Measurements from ENCODE around the gene THBS3.
"Not testable (repeated sequence)": the region's sequence is repeated elsewhere in the genome, so short reads cannot be mapped to it uniquely, and the experiment has no call there.

Gene THBS3

DNA sequence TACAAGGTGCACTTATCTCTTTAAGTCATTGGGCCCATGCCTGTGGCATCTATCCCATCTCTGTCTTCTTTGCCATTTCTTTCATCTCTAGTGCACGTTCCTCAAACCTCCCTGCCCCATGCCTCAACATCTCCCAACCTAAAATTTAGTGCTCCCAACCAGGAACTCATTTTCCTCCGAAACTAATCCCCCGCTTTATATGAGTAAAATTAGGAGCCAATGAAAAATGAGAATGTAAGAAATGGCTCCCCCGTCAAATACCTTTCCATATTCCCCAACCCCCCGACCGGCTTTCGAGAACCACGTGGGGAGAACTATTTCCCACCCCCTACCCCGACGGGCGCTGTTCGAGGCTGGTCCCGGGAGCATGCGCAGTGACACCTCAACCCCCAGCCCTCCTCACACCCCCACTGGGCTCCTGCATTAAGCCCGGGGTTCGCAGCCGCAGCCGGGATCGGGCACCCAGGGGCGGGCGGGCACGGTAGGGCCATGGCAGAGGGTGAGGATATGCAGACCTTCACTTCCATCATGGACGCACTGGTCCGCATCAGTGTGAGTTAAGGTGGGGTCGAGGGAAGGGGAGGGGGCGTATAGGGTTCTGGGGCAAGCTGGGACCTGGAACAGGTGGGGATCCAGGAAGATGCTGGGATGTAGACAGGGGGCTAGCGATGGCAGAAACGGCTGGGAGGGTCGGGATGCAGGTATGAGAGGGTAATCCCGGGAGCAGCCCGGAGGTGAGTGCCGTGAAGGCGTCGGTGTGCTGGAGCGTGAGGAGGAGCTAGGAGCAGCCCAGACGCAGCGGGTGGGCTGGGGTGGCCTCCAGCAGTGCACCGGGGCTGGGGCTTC lies 34.0 kb downstream of the THBS3 start, which contains the start of gene TRIM46:
Gene TRIM46, plus strand, starts transcription at position 372 of the 846 bp plus-strand sequence. Its CDS starts 118 bp downstream, at position 490.
- DNase-seq (ENCODE audit: low spot score) = no peak

DNA sequence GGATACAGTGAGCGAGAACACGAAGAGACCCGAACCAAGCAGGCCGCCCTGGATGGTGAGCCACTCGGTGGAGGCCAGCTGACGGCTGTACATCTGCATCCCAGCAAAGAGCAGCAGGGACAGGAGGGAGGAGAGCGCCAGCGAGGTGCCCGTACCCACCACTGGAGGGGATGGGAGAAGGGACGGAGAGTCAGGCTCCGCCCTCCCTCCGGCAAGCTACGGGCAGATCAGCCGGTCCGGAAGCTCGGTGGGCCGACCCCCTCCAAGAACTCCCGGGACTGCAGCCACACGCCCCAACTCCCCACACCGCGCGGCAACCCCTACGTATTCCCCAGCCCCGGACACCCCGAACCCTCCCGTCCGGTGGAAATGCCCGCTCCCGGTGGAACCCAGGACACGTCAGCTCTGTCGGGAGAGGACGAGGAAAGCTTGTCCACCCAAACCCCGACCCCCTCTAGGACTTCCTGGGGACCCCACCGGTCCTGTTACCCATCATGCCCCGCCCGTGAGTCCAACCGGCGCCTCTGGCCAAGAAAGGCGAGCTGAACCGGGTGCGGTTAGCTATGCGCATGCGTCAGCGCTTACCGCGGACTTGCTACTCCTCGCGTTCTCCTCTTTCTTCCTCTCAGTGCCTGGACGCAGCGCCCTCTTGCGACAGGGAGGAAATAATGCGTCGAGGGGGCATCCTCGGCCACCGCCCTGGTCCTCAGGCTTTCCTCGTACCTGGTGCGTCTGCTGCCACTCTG lies 34.8 kb downstream of the THBS3 start, which contains the start of gene KRTCAP2:
Gene KRTCAP2, minus strand, starts transcription at position 573 of the 746 bp plus-strand sequence. Its CDS starts 80 bp downstream, at position 493.
- DNase-seq (ENCODE audit: low spot score) = peak; percentile 99

DNA sequence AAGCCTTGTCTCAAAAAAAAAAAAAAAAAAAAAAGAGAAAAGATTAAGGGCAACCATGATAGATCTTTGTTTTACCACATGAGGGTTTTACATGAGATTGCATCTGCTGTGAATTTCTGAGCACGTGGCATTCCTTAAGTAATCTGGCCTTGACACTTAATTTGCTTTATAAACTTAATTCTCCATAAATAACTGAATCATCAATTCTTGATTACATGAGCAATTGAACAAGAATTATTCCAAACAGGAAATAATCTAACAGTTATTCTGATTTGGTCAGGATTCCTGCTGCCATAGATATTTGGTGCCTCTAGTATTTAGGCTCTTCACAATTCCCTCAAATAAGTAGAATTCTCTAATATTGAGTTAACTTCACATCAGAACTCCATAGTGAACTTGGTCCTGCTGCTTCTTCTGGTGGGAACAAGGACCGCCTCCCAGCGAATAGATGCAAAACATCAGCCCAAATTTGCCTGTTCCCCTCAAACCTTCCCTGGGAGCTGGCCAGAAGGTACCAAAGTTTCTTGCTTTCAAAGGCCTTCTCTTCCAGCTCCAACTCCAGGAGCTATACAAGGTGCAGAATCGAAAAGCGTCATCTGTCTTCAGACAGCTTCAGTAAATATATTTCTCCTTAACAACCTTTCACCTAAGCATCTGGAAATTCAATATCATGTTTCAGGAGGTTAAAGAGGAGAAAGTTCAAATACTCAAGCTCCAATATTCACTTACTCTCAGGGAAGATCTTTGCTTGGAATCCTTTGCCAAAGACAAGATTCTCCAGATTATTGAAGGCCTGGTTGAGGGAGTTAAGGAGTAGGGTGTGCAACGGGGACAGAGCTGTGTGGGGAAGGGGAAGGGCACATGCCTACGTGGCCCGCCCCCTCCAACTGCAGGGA lies 35.6 kb downstream of the THBS3 start:
- peak; percentile 15 for DNase-seq (ENCODE audit: low spot score)

DNA sequence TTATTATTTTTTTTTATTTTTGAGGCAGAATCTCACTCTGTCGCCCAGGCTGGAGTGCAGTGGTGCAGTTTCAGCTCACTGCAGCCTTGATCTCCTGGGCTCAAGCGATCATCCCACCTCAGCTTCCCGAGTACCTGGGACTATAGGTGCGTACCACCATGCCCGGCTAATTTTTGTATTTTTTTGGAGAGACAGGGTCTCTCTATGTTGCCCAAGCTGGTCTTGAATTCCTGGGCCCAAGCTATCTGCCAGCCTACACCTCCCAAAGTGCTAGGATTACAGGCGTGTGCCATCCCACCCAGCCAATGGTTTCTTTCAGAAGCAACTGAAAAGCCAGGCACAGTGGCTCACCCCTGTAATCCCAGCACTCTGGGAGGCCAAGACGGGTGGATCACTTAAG lies 36.9 kb downstream of the THBS3 start:
- no peak for DNase-seq (ENCODE audit: low spot score)

DNA sequence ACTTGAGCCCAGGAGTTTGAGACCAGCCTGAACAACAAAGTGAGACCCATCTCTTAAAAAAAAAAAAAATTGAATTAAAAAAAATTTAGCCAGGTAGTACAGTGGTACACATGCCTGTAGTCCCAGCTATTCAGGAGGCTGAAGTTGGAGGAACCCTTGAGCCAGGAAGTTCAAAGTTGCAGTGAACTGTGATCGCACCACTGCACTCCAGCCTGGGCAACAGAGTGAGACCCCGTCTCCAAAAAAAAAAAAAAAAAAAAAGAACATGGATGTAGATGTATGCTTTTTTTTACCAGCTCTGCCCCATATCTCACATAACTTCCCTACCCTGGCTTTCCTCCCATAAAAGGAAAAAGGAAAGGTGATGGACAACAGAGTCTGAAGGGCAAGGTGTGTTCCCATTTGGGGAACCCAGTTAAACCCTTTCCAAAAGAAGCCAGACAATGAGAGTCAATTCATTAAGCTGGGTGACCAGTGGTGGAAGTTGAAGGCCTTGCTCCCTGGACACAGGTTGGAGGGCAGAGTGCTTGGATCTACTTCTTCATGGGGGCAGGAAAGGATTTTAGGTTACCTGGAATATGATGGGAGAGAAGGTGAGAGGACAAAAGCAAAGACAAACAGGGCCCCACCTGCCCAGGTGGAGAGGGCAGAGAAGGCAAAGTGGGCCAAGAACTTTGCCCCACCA lies 37.5 kb downstream of the THBS3 start:
- DNase-seq (ENCODE audit: low spot score) = no peak

DNA sequence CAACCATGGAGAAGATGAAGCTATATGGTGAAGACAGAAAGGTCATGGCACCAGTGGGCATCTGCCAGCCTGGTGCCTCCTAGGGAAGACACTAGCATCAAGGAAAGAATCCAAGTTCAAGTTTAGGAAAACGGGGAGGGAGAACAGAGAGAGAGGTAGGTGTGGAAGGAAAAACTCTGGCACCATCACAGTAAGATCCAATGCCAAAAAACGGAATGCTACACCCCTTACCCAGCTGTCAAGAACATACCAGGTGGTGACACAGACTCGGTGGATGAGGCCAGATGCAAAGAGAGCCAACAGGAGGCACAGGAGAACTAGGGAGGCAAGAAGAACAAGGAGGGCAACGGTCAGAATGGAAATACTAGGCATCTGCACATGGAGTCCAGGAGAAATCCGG lies 38.2 kb downstream of the THBS3 start:
- DNase-seq (ENCODE audit: low spot score) = no peak

DNA sequence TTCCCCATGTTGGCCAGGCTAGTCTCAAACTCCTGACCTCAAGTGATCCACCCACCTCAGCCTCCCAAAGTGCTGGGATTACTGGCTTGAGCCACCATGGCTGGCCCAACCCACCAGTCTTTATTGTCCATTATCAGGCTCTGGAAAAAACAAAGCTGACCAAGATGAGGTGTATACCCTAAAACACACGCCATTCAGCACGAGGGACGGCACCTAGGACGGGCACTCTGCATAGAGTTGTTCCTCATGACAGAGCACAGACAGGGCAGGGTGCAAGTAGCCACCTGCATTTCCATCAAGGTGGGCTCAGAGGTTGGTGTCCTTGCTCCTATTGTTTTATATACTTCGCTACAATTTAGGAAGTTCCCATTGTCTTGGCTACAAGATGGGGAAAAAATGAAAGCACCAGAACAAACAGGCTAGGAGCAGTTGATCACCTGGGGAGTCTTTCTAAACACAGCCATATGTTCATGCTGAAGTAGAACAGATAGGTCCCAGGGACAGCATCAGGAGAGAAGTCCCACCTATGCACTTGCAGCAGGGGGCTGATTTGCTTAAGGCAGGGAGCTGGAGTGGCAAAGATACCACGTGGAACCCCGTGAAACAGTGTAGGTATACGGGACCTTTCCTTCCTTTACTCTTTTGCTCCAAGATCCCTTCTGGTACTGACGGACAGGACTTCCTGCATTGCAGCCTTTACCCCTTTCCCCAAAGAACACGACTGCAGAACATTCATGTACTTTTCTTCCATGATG lies 39.1 kb downstream of the THBS3 start:
- DNase-seq (ENCODE audit: low spot score) = no peak

DNA sequence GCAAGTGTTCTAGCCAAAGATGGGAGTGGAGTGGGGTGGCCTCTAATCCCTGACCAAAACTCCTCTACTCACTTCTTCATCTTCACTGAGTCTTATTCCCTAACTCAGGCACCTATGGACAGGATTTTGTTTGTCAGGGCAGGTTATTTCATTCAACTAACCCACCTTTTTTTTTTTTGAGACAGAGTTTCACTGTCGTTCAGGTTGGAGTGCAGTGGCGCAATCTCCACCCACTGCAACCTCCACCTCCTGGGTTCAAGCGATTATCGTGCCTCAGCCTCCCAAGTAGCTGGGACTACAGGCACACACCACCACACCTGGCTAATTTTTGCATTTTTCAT lies 39.6 kb downstream of the THBS3 start:
- not testable (repeated sequence) for DNase-seq (ENCODE audit: low spot score)

DNA sequence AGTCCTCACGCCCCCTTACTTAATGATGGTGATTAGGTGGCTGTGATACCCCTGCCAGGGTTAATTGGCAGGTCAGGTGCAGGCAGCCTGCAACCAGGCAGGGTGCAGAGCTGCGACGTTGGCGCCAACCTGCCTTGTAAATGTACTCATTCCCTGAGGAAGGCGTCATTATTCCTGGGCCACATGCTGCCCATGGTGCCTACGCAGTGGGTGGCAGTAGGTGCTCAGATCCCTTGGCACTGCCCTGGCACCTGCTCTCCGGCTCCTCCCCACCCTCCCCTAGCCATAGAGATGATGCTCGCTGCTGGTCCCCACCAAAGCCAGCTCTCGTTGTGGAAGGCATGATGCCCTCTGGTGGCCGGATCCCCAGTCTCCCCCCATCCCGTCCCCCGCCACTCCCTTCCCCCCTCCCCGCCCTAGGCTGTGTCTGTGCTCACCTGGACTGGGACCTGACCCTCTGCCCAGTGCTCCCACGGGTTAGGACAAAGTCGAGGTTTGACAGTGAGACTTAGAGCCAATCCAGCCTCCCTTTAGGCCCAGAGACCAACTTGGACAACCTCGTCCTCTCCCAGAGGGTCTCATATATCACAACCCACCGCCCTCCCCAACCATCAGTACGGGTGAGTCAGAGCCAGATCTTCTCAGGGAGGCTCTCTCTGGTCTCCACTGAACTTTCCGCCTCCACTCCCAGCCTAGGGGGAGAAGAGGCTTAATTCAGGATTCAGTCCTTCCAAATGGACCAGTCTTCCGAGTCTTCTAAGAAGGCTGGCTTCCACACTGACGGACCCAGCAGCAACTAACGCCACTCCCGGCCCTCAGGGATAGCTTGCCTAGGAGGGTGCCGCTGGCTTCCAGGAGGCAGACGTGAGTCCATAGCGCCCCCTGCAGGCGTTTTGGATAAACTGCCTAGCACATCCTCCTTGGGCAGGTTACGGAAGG lies 40.3 kb downstream of the THBS3 start:
- peak; percentile 93 for DNase-seq (ENCODE audit: low spot score)

DNA sequence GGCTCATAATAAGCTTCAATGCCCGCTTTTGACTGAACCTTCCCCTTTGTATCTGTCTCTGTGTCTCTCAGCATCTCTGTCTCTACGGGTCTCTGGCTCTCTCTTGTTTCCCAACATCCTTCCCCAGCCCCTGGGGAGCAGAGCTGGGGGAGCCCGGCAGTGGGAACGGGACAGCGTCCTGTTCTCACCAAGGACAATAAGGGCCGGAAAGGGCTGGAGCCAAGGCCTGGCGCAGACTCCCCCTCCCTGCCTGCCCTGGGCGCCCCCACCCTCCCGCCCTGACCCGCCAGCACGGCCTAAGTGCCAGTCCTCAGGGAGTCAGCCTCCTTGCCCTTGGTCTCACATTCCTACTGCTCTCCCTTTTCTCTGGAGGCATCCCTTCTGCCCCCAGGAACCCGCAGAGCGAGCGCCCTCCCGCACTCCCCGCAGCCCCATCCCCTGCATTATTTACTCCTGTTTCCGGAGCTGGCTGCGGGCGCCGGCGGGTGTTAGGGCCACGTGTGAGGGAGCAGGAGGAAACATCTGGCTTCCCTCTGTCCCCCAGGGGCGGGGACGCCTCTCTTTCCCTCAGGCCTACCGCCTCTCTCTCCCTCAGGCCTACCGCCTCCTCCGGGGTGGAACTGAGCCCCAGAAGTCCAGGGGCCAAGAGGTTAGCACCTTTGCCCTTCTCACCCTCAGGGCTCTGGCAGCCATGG lies 41.1 kb downstream of the THBS3 start:
- no peak for DNase-seq (ENCODE audit: low spot score)

DNA sequence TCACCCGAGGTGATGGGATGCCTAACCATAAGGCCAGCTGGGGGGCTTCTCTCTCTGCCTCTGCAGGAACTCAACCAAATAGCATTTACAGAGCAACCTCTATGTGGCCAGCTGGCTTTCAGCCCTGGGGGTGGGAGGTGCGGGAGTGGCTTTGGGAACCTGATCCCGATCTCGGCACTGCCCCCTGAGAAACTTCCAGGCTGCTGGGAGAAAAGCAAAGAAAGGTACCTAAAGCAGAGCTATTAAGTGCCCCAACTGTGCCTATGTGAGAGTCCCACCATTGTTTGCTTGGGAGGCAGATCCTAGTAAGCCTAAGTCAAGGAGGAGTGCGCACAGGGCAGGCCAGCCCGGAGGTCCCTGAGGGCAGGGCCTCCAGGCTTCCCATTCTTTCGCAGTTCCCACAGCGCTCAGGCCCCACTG lies 41.6 kb downstream of the THBS3 start:
- no peak for DNase-seq (ENCODE audit: low spot score)

DNA sequence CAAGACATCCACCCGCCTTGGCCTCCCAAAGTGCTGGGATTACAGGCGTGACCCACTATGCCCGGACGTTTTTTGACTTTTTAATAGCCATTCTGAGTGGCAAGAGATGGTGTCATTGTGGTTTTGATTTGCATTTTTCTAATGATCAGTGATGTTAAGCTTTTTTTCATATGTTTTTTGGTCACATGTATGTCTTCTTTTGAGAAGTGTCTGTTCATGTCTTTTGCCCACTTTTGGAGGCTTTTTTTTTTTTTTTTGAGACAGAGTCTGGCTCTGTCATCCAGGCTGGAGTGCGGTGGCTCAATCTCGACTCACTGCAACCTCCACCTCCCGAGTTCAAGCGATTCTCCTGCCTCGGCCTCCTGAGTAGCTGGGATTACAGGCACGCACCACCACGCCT lies 43.1 kb downstream of the THBS3 start:
- not testable (repeated sequence) for DNase-seq (ENCODE audit: low spot score)

DNA sequence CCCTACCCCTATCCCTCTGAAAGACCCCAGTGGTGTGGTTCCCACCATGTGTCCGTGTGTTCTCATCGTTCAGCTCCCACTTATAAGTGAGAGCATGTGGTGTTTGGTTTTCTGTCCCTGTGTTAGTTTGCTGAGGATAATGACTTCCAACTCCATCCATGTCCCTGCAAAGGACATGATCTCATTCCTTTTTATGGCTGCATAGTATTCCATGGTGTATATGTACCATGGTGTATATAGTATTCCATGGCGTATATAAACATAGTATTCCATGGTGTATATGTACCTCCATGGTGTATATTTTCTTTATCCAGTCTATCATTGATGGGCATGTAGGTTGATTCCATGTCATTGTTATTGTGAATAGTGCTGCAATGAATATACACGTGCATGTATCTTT lies 43.9 kb downstream of the THBS3 start:
- DNase-seq (ENCODE audit: low spot score) = not testable (repeated sequence)

DNA sequence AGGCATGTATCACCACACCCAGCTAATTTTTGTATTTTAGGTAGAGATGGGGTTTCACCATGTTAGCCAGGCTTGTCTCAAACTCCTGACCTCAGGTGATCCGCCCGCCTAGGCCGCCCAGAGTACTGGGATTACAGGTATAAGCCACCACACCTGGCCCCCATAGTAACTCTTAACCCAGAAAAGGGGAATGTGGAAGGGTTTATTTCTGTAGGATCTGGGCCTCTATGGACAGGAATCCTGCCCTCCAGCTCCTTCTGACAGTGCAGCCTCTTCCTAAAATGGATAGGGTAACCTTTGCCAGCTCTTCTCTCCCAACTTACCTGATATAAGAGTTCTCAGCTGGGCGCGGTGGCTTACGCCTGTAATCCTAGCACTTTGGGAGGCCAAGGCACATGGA lies 45.1 kb downstream of the THBS3 start:
- DNase-seq (ENCODE audit: low spot score) = not testable (repeated sequence)

DNA sequence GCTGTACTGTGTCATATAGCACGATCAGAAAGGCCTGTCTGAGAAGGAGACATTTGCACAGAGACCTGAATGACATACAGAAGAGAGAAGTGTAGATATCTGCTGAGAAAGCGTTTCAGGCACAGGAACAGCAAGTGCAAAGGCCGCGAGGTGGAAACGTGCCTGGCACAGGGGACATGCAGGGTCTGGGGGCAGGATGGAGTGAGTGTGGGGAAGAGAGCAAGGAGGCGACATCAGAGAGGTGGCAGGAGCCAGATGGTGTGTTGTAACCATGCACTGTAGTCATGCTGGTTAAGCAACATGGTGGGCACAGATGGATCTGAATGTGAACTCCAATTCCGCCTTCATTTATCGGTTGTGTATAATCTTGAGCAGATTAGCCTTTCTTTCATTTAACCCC lies 47.6 kb downstream of the THBS3 start:
- DNase-seq (ENCODE audit: low spot score) = no peak

DNA sequence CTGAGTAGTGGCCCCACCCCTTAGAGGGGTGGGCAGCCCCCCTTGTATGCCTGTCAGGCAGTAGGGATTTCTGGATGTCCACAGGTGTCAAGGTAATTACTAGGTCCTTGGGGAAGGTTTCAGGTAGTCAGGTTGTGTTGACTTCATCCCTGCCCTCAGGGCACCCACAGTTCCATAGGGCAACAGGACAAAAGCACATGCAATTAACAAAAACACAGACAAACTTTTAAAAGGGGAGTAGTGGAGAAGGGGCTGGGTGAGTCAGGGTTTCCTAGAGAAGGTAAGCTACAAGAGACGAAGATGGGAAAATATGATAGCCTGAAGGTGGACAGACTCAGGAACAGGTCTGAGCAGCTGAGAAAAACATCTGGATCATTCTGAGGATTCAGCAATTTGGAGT lies 48.7 kb downstream of the THBS3 start:
- DNase-seq (ENCODE audit: low spot score) = no peak

DNA sequence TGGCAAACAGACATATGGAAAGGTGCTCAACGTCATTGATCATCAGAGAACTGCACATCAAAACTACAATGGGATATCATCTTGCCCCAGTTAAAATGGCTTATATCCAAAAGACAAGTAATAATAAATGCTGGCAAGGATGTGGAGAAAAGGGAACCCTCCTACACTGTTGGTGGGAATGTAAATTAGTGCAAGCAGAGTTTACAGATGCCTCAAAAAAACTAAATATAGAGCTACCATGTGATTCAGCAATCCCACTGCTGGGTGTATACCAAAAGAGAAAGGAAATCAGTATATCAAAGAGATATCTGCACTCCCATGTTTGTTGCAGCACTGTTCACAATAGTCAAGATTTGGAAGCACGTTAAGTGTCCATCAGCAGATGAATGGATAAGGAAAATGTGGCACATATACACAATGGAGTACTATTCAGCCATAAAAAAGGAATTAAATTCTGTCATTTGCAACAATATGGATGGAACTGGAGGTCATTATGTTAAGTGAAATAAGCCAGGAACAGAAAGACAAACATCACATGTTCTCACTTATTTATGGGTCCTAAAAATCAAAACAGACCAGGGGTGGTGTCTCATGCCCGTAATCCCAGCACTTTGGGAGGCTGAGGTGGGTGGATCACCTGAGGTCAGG lies 51.6 kb downstream of the THBS3 start:
- not testable (repeated sequence) for DNase-seq (ENCODE audit: low spot score)
